Keratinocyte (primary cell): ENCODE measurements around the gene FKBP1A.

ENCODE experiments used
- CTCF ChIP-seq, 3 experiments: IDR thresholded peaks in 1 of 3; conservative IDR thresholded peaks in 1 of 3; optimal IDR thresholded peaks in 1 of 3; 2 replicates in 2 of 3; 3 replicates in 1 of 3; pipeline versions ENCODE3 to v1.5.1; 2011; ENCODE audit warnings: low read length in 3 of 3, mild to moderate bottlenecking in 3 of 3, moderate library complexity in 2 of 3, control low read depth in 1 of 3, inconsistent platforms in 1 of 3; ENCODE audit not compliant: insufficient read depth in 2 of 3; ENCODE audit errors: extremely low read depth in 1 of 3
- EZH2 ChIP-seq: IDR thresholded peaks from one replicate; pipeline ENCODE4 v1.6.1; 2012; ENCODE audit warnings: inconsistent platforms, mild to moderate bottlenecking, low read length, moderate library complexity

GRCh38 chr20:1322511-1323245, 70.2 kb downstream of the FKBP1A start:
- TF ChIP-seq CTCF (optimal IDR thresholded peaks at IDR 0.05 in 1 of 3, IDR thresholded peaks at IDR 0.05 in 1 of 3, conservative IDR thresholded peaks at IDR 0.05 in 1 of 3; ENCODE audit: extremely low read depth in 1 of 3, insufficient read depth in 2 of 3, low read length in 3 of 3) (no peak), EZH2 (no peak)
